ENCODE results near the gene RBM20.
"Not testable (repeated sequence)": the region's sequence is repeated elsewhere in the genome, so short reads cannot be mapped to it uniquely, and the experiment has no call there.

Gene RBM20

GRCh38 chr10:110717781-110718589 is 73.8 kb downstream of the RBM20 start:
- Mint-ChIP-seq H3K9me3 (no peaks in the 10 kb centered on the region), H3K4me1 (peaks cover 13% of the 10 kb centered on the region), H3K36me3 (no peaks in the 10 kb centered on the region), H3K27me3 (no peaks in the 10 kb centered on the region), H3K27ac (no peak overlapping the region), H3K4me3 (no peak overlapping the region)

GRCh38 chr10:110721406-110722038 is 77.4 kb downstream of the RBM20 start:
- Mint-ChIP-seq H3K36me3 (no peaks in the 10 kb centered on the region), H3K9me3 (no peaks in the 10 kb centered on the region), H3K4me1 (peaks cover 46% of the 10 kb centered on the region), H3K27me3 (no peaks in the 10 kb centered on the region), H3K4me3 (no peak overlapping the region), H3K27ac (peak overlapping the region; percentile 4)

- Mint-ChIP-seq H3K9me3 (no peaks in the 10 kb centered on the region), H3K27ac (peak overlapping the region; percentile 31), H3K4me3 (peak overlapping the region; percentile 57), H3K36me3 (no peaks in the 10 kb centered on the region), H3K27me3 (no peaks in the 10 kb centered on the region), H3K4me1 (peaks cover 46% of the 10 kb centered on the region)
These were observed 79.2 kb downstream of the RBM20 start for GRCh38 chr10:110723224-110723891.

- peak overlapping the region; percentile 50 for H3K4me3 Mint-ChIP-seq
These were observed 80.2 kb downstream of the RBM20 start for GRCh38 chr10:110724116-110724921.

GRCh38 chr10:110724937-110725336 is 80.8 kb downstream of the RBM20 start:
- Mint-ChIP-seq H3K27me3 (no peaks in the 10 kb centered on the region), H3K36me3 (no peaks in the 10 kb centered on the region), H3K27ac (no peak overlapping the region), H3K9me3 (no peaks in the 10 kb centered on the region), H3K4me1 (peaks cover 46% of the 10 kb centered on the region), H3K4me3 (peak overlapping the region; percentile 26)

More at GRCh38 chr10:110724116-110724921, 80.2 kb downstream of the RBM20 start:
- no peaks in the 10 kb centered on the region for H3K9me3 Mint-ChIP-seq
- H3K36me3 Mint-ChIP-seq = no peaks in the 10 kb centered on the region
- H3K4me1 Mint-ChIP-seq = peaks cover 46% of the 10 kb centered on the region
- H3K27me3 Mint-ChIP-seq = no peaks in the 10 kb centered on the region
- H3K27ac Mint-ChIP-seq = no peak overlapping the region

GRCh38 chr10:110725801-110726630 is 81.9 kb downstream of the RBM20 start:
- H3K4me1 Mint-ChIP-seq = peaks cover 46% of the 10 kb centered on the region
- no peak overlapping the region for H3K4me3 Mint-ChIP-seq
- H3K36me3 Mint-ChIP-seq = no peaks in the 10 kb centered on the region
- no peaks in the 10 kb centered on the region for H3K9me3 Mint-ChIP-seq
- H3K27me3 Mint-ChIP-seq = no peaks in the 10 kb centered on the region
- no peak overlapping the region for H3K27ac Mint-ChIP-seq

- H3K27me3 Mint-ChIP-seq, H3K27ac Mint-ChIP-seq, H3K4me3 Mint-ChIP-seq, H3K36me3 Mint-ChIP-seq, H3K9me3 Mint-ChIP-seq: not testable (repeated sequence)
- H3K4me1 Mint-ChIP-seq = peaks cover 33% of the 10 kb centered on the region
These were observed 83.6 kb downstream of the RBM20 start for GRCh38 chr10:110727785-110728184.

GRCh38 chr10:110730345-110731050 is 86.4 kb downstream of the RBM20 start:
- Mint-ChIP-seq H3K4me1 (peaks cover 17% of the 10 kb centered on the region), H3K27ac (no peak overlapping the region), H3K4me3 (no peak overlapping the region), H3K27me3 (peaks cover 2% of the 10 kb centered on the region), H3K36me3 (no peaks in the 10 kb centered on the region), H3K9me3 (no peaks in the 10 kb centered on the region)

DNA sequence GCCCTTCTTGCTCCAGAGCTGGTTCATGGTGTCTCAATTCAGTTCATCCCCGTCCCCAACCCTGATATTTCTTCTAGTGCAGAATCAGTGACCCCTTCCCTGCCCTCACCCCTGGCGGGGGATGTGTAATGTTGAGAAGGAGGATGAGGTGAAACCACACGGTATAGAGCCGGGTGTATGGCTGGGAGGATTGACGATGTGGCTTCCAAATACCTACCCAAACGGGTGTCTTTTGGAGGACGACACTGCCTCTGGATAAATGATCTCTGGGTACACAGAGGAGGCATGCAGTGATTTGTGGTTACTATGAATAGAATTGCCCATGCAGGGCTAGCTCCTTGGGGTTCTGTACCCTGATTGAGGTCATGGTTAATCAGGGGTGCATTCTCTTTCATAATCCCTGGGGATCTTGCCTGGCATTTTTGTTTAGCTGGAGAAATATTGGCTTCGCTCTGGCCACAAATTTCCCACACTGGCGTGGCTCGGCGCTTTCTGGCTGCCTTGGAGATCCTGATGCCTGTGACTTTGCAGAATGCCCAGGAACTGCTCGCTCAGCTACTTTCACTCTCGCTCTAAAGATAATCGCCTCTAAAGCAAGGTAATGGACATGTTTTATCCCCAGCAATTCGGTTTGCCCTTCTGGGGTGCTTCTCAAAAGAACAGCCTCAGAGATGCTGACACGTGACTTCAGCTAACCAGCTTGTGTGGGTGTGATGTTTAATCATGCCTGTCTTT is 89.2 kb downstream of the RBM20 start:
- no peak overlapping the region for H3K27ac Mint-ChIP-seq
- no peaks in the 10 kb centered on the region for H3K9me3 Mint-ChIP-seq
- peaks cover 8% of the 10 kb centered on the region for H3K4me1 Mint-ChIP-seq
- H3K4me3 Mint-ChIP-seq = peak overlapping the region; percentile 1
- H3K36me3 Mint-ChIP-seq = no peaks in the 10 kb centered on the region
- H3K27me3 Mint-ChIP-seq = peaks cover 2% of the 10 kb centered on the region

DNA sequence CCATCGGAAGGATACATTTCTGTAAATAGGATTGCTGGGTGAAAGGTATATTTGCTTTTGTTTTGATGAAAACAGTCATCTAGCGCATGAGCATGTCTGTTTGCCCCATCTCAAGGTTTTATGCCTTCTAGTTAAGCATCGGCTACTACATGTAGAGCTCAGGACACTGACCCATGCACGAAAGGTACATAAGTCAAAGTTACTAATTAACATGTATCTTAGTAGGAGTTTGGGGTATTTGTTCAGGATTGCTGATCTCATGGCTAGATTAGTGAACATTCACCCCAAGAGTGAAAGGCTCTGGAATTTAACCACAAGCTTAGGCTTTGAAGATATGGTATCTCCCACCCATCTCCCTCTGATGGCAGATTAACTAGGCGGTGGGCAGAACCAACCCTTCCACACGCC is 91.5 kb downstream of the RBM20 start:
- H3K27me3 Mint-ChIP-seq = peaks cover 2% of the 10 kb centered on the region
- H3K4me1 Mint-ChIP-seq = peaks cover 23% of the 10 kb centered on the region
- no peak overlapping the region for H3K4me3 Mint-ChIP-seq
- no peaks in the 10 kb centered on the region for H3K36me3 Mint-ChIP-seq
- no peak overlapping the region for H3K27ac Mint-ChIP-seq
- no peaks in the 10 kb centered on the region for H3K9me3 Mint-ChIP-seq

GRCh38 chr10:110737886-110738634 is 93.9 kb downstream of the RBM20 start:
- Mint-ChIP-seq H3K27me3 (peaks cover 2% of the 10 kb centered on the region), H3K27ac (no peak overlapping the region), H3K36me3 (no peaks in the 10 kb centered on the region), H3K4me1 (peaks cover 44% of the 10 kb centered on the region), H3K9me3 (no peaks in the 10 kb centered on the region), H3K4me3 (no peak overlapping the region)

DNA sequence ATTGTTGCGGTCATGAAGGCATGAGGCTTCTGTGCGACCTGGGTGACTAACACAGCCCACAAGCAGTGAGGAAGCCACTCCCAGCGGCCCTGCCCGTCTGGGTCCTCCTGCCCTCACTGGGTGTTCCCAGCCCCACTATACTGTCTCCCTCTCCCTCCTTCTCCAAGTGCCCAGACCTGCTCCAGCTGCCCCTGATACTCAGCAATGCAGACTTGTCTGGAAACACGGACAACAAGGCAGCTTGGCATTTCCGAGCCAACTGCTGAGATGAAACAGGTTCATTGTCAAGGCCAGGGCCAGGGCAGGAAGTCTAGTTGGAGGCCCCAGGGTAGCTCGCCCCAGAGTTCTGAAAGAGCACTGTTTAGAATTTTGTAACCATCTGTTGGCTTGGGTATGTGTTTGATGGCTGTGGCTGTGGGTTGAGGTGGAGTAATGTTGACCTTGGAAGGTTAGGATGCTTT is 95.7 kb downstream of the RBM20 start:
- Mint-ChIP-seq H3K4me3 (no peak overlapping the region), H3K4me1 (peaks cover 52% of the 10 kb centered on the region), H3K36me3 (no peaks in the 10 kb centered on the region), H3K9me3 (no peaks in the 10 kb centered on the region), H3K27ac (no peak overlapping the region), H3K27me3 (no peaks in the 10 kb centered on the region)

GRCh38 chr10:110742801-110743200 is 98.7 kb downstream of the RBM20 start:
- Mint-ChIP-seq H3K9me3 (no peaks in the 10 kb centered on the region), H3K27ac (no peak overlapping the region), H3K4me3 (peak overlapping the region; percentile 72), H3K36me3 (no peaks in the 10 kb centered on the region), H3K27me3 (no peaks in the 10 kb centered on the region), H3K4me1 (peaks cover 72% of the 10 kb centered on the region)

Measured in activated naive CD4-positive, alpha-beta T cell treated with anti-CD3 and anti-CD28 coated beads, Interleukin-2, amount 50 U/mL, for 24 hours (primary cell).